ENCODE data around the gene EMID1. TPM values are rescaled to one million over a fixed set of nuclear protein-coding genes. Genes with fewer than 3 reads are reported as not detected.

The EMID1 gene
- total and polyA plus RNA-seq, 8 donors = 1.8 to 23.6 (median 10.3) TPM; not detected in 1

GRCh38 chr22:29300467-29300806 is 94.7 kb downstream of the EMID1 start:
- no peak for DNase-seq
- Histone ChIP-seq H3K9me3 (no peaks in the 10 kb centered on the region), H3K36me3 (peaks cover 52 to 64% (median 62%) of the 10 kb centered on the region in 4 donors), H3K4me3 (no peak overlapping the region), H3K4me1 (peaks cover 10 to 27% (median 19%) of the 10 kb centered on the region in 4 donors), H3K27me3 (no peaks in the 10 kb centered on the region), H3K27ac (peak overlapping the region in 1 of 5 donors; percentile 8)
- TF ChIP-seq CTCF (IDR thresholded peaks at IDR 0.05) (no peak), EP300 (IDR thresholded peaks at IDR 0.05) (no peak), POLR2AphosphoS5 (IDR thresholded peaks at IDR 0.05) (no peak), POLR2A (IDR thresholded peaks at IDR 0.05) (no peak)
- WGBS, 5 donors = 62 to 69% (median 67%) methylated on average over 4 of the region's 4 CpGs
- intact Hi-C loops (cut with DNase I; ENCODE audit: low total_unique reads) = no loop called here

- Histone ChIP-seq H3K27ac (peak overlapping the region in 1 of 5 donors; percentile 8), H3K4me1 (peaks cover 13 to 32% (median 23%) of the 10 kb centered on the region in 4 donors), H3K9me3 (no peaks in the 10 kb centered on the region), H3K27me3 (no peaks in the 10 kb centered on the region), H3K36me3 (peaks cover 46 to 59% (median 56%) of the 10 kb centered on the region in 4 donors), H3K4me3 (no peak overlapping the region)
- 64 to 76% (median 71%) methylated on average over 10 of the region's 10 CpGs for WGBS, 5 donors
- no peak for DNase-seq
- TF ChIP-seq CTCF (IDR thresholded peaks at IDR 0.05) (no peak), POLR2A (IDR thresholded peaks at IDR 0.05) (no peak), EP300 (IDR thresholded peaks at IDR 0.05) (no peak), POLR2AphosphoS5 (IDR thresholded peaks at IDR 0.05) (no peak)
- intact Hi-C loops (cut with DNase I; ENCODE audit: low total_unique reads) = no loop called here
These were observed 95.3 kb downstream of the EMID1 start for GRCh38 chr22:29300807-29301601.

GRCh38 chr22:29301716-29302401 is 96.2 kb downstream of the EMID1 start:
- no peak overlapping the region for H3K4me3 ChIP-seq
- H3K4me1 ChIP-seq = peaks cover 14 to 41% (median 31%) of the 10 kb centered on the region in 4 donors
- no peak for TF ChIP-seq POLR2A (IDR thresholded peaks at IDR 0.05)
- TF ChIP-seq CTCF (IDR thresholded peaks at IDR 0.05) = no peak
- TF ChIP-seq EP300 (IDR thresholded peaks at IDR 0.05) = no peak
- TF ChIP-seq POLR2AphosphoS5 (IDR thresholded peaks at IDR 0.05) = no peak
- H3K27me3 ChIP-seq = peaks cover 0 to 3% (median 0%) of the 10 kb centered on the region in 3 donors
- H3K9me3 ChIP-seq = no peaks in the 10 kb centered on the region
- no peak for DNase-seq
- peak overlapping the region in 3 of 5 donors; percentile 50 to 62 (median 55) for H3K27ac ChIP-seq
- WGBS, 5 donors = 73 to 86% (median 79%) methylated on average over 10 to 17 of the region's 17 CpGs
- intact Hi-C loops (cut with DNase I; ENCODE audit: low total_unique reads) = no loop called here
- peaks cover 37 to 50% (median 47%) of the 10 kb centered on the region in 4 donors for H3K36me3 ChIP-seq

GRCh38 chr22:29302402-29302680 is 96.6 kb downstream of the EMID1 start:
- no peak for TF ChIP-seq POLR2A (IDR thresholded peaks at IDR 0.05)
- TF ChIP-seq EP300 (IDR thresholded peaks at IDR 0.05) = no peak
- TF ChIP-seq POLR2AphosphoS5 (IDR thresholded peaks at IDR 0.05) = no peak
- no peak for TF ChIP-seq CTCF (IDR thresholded peaks at IDR 0.05)
- Histone ChIP-seq H3K27me3 (peaks cover 0 to 7% (median 0%) of the 10 kb centered on the region in 3 donors), H3K4me1 (peaks cover 14 to 44% (median 35%) of the 10 kb centered on the region in 4 donors), H3K27ac (peak overlapping the region; percentile 19 to 62 (median 50)), H3K9me3 (no peaks in the 10 kb centered on the region), H3K36me3 (peaks cover 33 to 45% (median 43%) of the 10 kb centered on the region in 4 donors), H3K4me3 (no peak overlapping the region)
- DNase-seq = no peak
- intact Hi-C loops (cut with DNase I; ENCODE audit: low total_unique reads) = no loop called here
- WGBS, 5 donors = 37 to 50% (median 43%) methylated on average over 2 of the region's 2 CpGs
